GM23338 (cell line): ENCODE data around the gene EXOC6. TPM values are rescaled to one million over a fixed set of nuclear protein-coding genes. Genes with fewer than 3 reads are reported as not detected.

Experiments used
- ATAC-seq: fragments of 200-7000 bp; cut with Tn5 transposase; 3 replicates; pipeline ENCODE4 v1.9.1; 2020
- DNase-seq: peaks from one replicate; pipeline ENCODE4 v3.0.0-alpha.2; 2015; ENCODE audit warnings: low spot score
- H2AFZ ChIP-seq: fragments of 200-600 bp; sonication (generic); 2 replicates; pipeline ENCODE4 v1.8.0; 2016; ENCODE audit warnings: antibody characterized with exemption, mild to moderate bottlenecking, moderate library complexity
- H3F3A ChIP-seq: fragments of 200-600 bp; sonication (generic); replicated peaks from 2 replicates; pipeline ENCODE4 v1.8.0; 2017; ENCODE audit warnings: antibody characterized with exemption, mixed run types, low read depth
- H3K27ac ChIP-seq: fragments of 200-600 bp; sonication (generic); 2 replicates; pipeline ENCODE4 v1.6.1; 2016; ENCODE audit warnings: low read depth
- H3K27me3 ChIP-seq: fragments of 200-600 bp; sonication (generic); 2 replicates; pipeline ENCODE4 v1.8.0; 2016; ENCODE audit warnings: mild to moderate bottlenecking, mixed run types, moderate library complexity; ENCODE audit not compliant: insufficient read depth
- H3K36me3 ChIP-seq: fragments of 200-600 bp; sonication (generic); 2 replicates; pipeline ENCODE4 v1.8.0; 2016; ENCODE audit warnings: mild to moderate bottlenecking; ENCODE audit not compliant: insufficient read depth
- H3K4me1 ChIP-seq: fragments of 200-600 bp; sonication (generic); 2 replicates; pipeline ENCODE4 v1.8.0; 2016; ENCODE audit warnings: mild to moderate bottlenecking, moderate library complexity; ENCODE audit not compliant: insufficient read depth
- H3K4me2 ChIP-seq: fragments of 200-600 bp; sonication (generic); 2 replicates; pipeline ENCODE4 v1.7.1; 2017; ENCODE audit warnings: mixed run types
- H3K4me3 ChIP-seq: fragments of 200-600 bp; sonication (generic); 2 replicates; pipeline ENCODE4 v1.6.1; 2016; ENCODE audit warnings: mixed run types
- H3K79me2 ChIP-seq: fragments of 200-600 bp; sonication (generic); replicated peaks from 2 replicates; pipeline ENCODE4 v1.8.0; 2017; ENCODE audit warnings: mild to moderate bottlenecking; ENCODE audit not compliant: insufficient read depth
- H3K9me2 ChIP-seq: fragments of 200-600 bp; sonication (generic); 2 replicates; pipeline ENCODE4 v1.8.0; 2017; ENCODE audit not compliant: insufficient read depth
- H4K20me1 ChIP-seq: fragments of 200-600 bp; sonication (generic); replicated peaks from 2 replicates; pipeline ENCODE4 v1.8.0; 2017; ENCODE audit warnings: mild to moderate bottlenecking; ENCODE audit not compliant: insufficient read depth
- H3K27ac Mint-ChIP-seq: 2 replicates; pipeline ENCODE4 v1.8.0; 2020; ENCODE audit warnings: inconsistent platforms, mild to moderate bottlenecking, moderate library complexity, mixed read lengths
- H3K27me3 Mint-ChIP-seq: 3 replicates; pipeline ENCODE4 v1.8.0; 2022; ENCODE audit warnings: low read depth, mild to moderate bottlenecking, moderate library complexity, mixed read lengths, inconsistent platforms; ENCODE audit not compliant: insufficient read depth, poor library complexity
- H3K36me3 Mint-ChIP-seq: 3 replicates; pipeline ENCODE4 v1.8.0; 2021; ENCODE audit warnings: low read depth, mild to moderate bottlenecking, inconsistent platforms, moderate library complexity, mixed read lengths
- H3K4me1 Mint-ChIP-seq: 3 replicates; pipeline ENCODE4 v1.8.0; 2020; ENCODE audit warnings: mild to moderate bottlenecking, inconsistent platforms, mixed read lengths
- H3K4me3 Mint-ChIP-seq: 3 replicates; pipeline ENCODE4 v1.8.0; 2021; ENCODE audit warnings: moderate library complexity, mild to moderate bottlenecking, inconsistent platforms, mixed read lengths
- H3K9me3 Mint-ChIP-seq: 3 replicates; pipeline ENCODE4 v1.8.0; 2020; ENCODE audit warnings: moderate library complexity, mild to moderate bottlenecking, inconsistent platforms, mixed read lengths
- CREB1 ChIP-seq: fragments of 250-450 bp; sonication (Bioruptor Pico); IDR thresholded peaks from 2 replicates; pipeline ENCODE4 v1.5.0; 2020; ENCODE audit warnings: low read depth, mild to moderate bottlenecking, moderate library complexity
- EZH2phosphoT487 ChIP-seq: fragments of 200-600 bp; sonication (generic); IDR thresholded peaks from one replicate; pipeline ENCODE4 v1.8.1; 2018; ENCODE audit warnings: antibody characterized with exemption; ENCODE audit not compliant: unreplicated experiment
- NANOG ChIP-seq: IDR thresholded peaks from 2 replicates; pipeline ENCODE4 v1.6.1; 2016; ENCODE audit warnings: antibody characterized with exemption, borderline replicate concordance
- POLR2AphosphoS5 ChIP-seq: IDR thresholded peaks from 2 replicates; pipeline ENCODE4 v1.6.1; 2016; ENCODE audit warnings: antibody characterized with exemption, low read depth
- STAT1 ChIP-seq: IDR thresholded peaks from one replicate; pipeline ENCODE4 v1.6.1; 2016; ENCODE audit warnings: antibody characterized with exemption; ENCODE audit not compliant: unreplicated experiment
- ZNF114 ChIP-seq: fragments of 250-450 bp; sonication (Bioruptor Pico); IDR thresholded peaks from 2 replicates; pipeline ENCODE4 v1.5.0; 2020; ENCODE audit warnings: mild to moderate bottlenecking, moderate library complexity
- polyA plus RNA-seq: library from polyadenylated mRNA; unstranded; fragments of >200 nt; fragmentation: Nextera tagmentation; extraction: Ambion mirVana; gene quantifications from 2 replicates; pipeline ENCODE4 v1.2.1, GENCODE V29; 2016
- total RNA-seq: library from RNA; depleted of rRNA; stranded (reverse); fragments of >200 nt; shearing (Covaris generic); gene quantifications from 2 replicates; pipeline ENCODE4 v1.2.3, GENCODE V29; 2014
- TF ChIP-seq, protein P1 (sequence below): IDR thresholded peaks from one replicate; pipeline ENCODE4 v1.6.1; 2018; ENCODE audit warnings: antibody characterized with exemption; ENCODE audit not compliant: unreplicated experiment
- TF ChIP-seq, protein P2 (sequence below): IDR thresholded peaks from 2 replicates; pipeline ENCODE4 v1.6.1; 2016; ENCODE audit warnings: antibody characterized with exemption
- TF ChIP-seq, protein P3 (sequence below): fragments of 250-450 bp; sonication (Bioruptor Pico); IDR thresholded peaks from 2 replicates; pipeline ENCODE4 v1.5.0; 2020; ENCODE audit warnings: mild to moderate bottlenecking, moderate library complexity
- TF ChIP-seq, protein P4 (sequence below), 2 experiments: fragments of 200-600 bp in 1 of 2; sonication (generic) in 1 of 2; conservative IDR thresholded peaks; 2 replicates each; pipeline versions ENCODE4 v1.5.1 to v1.6.1; 2016 to 2017; ENCODE audit warnings: antibody characterized with exemption in 2 of 2, low read depth in 2 of 2, mild to moderate bottlenecking in 2 of 2, moderate library complexity in 1 of 2

The EXOC6 gene
- total and polyA plus RNA-seq, 2 experiments from 2014 or later, result 5.0 to 6.0 TPM

DNA sequence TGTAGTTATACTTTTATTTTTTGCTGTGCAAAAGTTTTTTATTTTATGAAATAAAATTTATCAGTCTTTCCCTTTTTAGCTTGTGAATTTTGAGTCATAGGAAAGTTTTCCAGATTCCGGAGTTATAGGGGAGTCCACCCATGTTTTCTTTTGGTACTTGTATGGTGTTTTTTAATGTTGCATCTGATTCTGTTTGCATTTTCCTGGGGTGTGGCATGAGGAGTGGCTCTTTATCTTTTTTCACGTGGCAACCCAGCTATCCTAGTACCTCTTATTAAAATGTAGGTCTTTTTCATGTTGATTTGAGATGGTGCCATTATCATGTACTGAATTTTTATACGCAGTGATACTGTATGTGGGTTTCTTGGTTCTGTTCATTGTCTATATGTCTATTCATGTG lies 19.7 kb downstream of the EXOC6 start:
- no peaks in the 10 kb centered on the region for H3K36me3 ChIP-seq
- no peaks in the 10 kb centered on the region for H3K36me3 Mint-ChIP-seq
- H3K79me2 ChIP-seq, result no peaks in the 10 kb centered on the region
- no peak overlapping the region for H3K4me3 ChIP-seq
- TF ChIP-seq POLR2AphosphoS5, result no peak
- no peaks in the 10 kb centered on the region for H3K9me3 Mint-ChIP-seq
- DNase-seq (no peak), ATAC-seq (no peak)
- H3K27me3 ChIP-seq, result no peaks in the 10 kb centered on the region
- H3K27ac ChIP-seq, result no peak overlapping the region
- H3K9me2 ChIP-seq, result no peaks in the 10 kb centered on the region
- H4K20me1 ChIP-seq, result no peaks in the 10 kb centered on the region
- H3K4me1 ChIP-seq, result no peaks in the 10 kb centered on the region
- H3K4me1 Mint-ChIP-seq, result peaks cover 3% of the 10 kb centered on the region; the same call in 2 of the 3 replicates
- H3K27ac Mint-ChIP-seq, result no peak overlapping the region
- no peak overlapping the region for H3K4me2 ChIP-seq
- H3K4me3 Mint-ChIP-seq, result no peak overlapping the region
- H2AFZ ChIP-seq, result no peak overlapping the region
- H3K27me3 Mint-ChIP-seq, result no peaks in the 10 kb centered on the region
- H3F3A ChIP-seq, result no peaks in the 10 kb centered on the region

DNA sequence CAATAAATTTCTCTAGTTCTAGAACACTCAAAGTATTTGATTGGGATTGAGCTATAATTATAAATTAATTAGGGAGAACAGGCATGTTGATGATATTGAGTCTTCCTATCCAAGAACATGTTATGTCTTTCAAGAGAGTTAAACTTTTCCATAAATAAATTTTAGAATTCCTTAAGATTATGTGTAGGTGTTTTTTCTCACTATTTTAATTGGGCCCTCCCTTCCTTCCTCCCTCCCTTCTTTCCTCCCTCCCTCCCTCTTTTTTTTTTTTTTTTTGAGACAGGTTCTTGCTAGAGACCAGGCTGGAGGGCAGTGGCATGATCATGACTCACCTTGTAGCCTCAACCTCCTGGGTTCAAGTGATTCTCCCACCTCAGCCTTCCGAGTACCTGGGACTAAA lies 20.2 kb downstream of the EXOC6 start:
- Histone ChIP-seq H3K36me3 (no peaks in the 10 kb centered on the region), H3K4me2 (no peak overlapping the region), H3K4me1 (no peaks in the 10 kb centered on the region), H4K20me1 (no peaks in the 10 kb centered on the region), H3K9me2 (no peaks in the 10 kb centered on the region), H3K27ac (no peak overlapping the region), H3F3A (no peaks in the 10 kb centered on the region), H3K4me3 (no peak overlapping the region), H3K27me3 (no peaks in the 10 kb centered on the region), H2AFZ (no peak overlapping the region), H3K79me2 (no peaks in the 10 kb centered on the region)
- Mint-ChIP-seq H3K9me3 (no peaks in the 10 kb centered on the region), H3K27me3 (no peaks in the 10 kb centered on the region), H3K4me3 (no peak overlapping the region), H3K4me1 (peaks cover 5% of the 10 kb centered on the region; the same call in 2 of the 3 replicates), H3K27ac (no peak overlapping the region), H3K36me3 (no peaks in the 10 kb centered on the region)
- ATAC-seq (no peak), DNase-seq (no peak)
- no peak for TF ChIP-seq POLR2AphosphoS5
- TF ChIP-seq NANOG, result no peak
- TF ChIP-seq, protein P1, sequence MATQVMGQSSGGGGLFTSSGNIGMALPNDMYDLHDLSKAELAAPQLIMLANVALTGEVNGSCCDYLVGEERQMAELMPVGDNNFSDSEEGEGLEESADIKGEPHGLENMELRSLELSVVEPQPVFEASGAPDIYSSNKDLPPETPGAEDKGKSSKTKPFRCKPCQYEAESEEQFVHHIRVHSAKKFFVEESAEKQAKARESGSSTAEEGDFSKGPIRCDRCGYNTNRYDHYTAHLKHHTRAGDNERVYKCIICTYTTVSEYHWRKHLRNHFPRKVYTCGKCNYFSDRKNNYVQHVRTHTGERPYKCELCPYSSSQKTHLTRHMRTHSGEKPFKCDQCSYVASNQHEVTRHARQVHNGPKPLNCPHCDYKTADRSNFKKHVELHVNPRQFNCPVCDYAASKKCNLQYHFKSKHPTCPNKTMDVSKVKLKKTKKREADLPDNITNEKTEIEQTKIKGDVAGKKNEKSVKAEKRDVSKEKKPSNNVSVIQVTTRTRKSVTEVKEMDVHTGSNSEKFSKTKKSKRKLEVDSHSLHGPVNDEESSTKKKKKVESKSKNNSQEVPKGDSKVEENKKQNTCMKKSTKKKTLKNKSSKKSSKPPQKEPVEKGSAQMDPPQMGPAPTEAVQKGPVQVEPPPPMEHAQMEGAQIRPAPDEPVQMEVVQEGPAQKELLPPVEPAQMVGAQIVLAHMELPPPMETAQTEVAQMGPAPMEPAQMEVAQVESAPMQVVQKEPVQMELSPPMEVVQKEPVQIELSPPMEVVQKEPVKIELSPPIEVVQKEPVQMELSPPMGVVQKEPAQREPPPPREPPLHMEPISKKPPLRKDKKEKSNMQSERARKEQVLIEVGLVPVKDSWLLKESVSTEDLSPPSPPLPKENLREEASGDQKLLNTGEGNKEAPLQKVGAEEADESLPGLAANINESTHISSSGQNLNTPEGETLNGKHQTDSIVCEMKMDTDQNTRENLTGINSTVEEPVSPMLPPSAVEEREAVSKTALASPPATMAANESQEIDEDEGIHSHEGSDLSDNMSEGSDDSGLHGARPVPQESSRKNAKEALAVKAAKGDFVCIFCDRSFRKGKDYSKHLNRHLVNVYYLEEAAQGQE, result no peak
- TF ChIP-seq CREB1 (CRISPR knock-in tag), result no peak
- no peak for TF ChIP-seq STAT1
- TF ChIP-seq EZH2phosphoT487, result no peak
- TF ChIP-seq ZNF114 (CRISPR knock-in tag), result no peak
- TF ChIP-seq, protein P2, sequence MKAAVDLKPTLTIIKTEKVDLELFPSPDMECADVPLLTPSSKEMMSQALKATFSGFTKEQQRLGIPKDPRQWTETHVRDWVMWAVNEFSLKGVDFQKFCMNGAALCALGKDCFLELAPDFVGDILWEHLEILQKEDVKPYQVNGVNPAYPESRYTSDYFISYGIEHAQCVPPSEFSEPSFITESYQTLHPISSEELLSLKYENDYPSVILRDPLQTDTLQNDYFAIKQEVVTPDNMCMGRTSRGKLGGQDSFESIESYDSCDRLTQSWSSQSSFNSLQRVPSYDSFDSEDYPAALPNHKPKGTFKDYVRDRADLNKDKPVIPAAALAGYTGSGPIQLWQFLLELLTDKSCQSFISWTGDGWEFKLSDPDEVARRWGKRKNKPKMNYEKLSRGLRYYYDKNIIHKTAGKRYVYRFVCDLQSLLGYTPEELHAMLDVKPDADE, result no peak
- TF ChIP-seq, protein P3, sequence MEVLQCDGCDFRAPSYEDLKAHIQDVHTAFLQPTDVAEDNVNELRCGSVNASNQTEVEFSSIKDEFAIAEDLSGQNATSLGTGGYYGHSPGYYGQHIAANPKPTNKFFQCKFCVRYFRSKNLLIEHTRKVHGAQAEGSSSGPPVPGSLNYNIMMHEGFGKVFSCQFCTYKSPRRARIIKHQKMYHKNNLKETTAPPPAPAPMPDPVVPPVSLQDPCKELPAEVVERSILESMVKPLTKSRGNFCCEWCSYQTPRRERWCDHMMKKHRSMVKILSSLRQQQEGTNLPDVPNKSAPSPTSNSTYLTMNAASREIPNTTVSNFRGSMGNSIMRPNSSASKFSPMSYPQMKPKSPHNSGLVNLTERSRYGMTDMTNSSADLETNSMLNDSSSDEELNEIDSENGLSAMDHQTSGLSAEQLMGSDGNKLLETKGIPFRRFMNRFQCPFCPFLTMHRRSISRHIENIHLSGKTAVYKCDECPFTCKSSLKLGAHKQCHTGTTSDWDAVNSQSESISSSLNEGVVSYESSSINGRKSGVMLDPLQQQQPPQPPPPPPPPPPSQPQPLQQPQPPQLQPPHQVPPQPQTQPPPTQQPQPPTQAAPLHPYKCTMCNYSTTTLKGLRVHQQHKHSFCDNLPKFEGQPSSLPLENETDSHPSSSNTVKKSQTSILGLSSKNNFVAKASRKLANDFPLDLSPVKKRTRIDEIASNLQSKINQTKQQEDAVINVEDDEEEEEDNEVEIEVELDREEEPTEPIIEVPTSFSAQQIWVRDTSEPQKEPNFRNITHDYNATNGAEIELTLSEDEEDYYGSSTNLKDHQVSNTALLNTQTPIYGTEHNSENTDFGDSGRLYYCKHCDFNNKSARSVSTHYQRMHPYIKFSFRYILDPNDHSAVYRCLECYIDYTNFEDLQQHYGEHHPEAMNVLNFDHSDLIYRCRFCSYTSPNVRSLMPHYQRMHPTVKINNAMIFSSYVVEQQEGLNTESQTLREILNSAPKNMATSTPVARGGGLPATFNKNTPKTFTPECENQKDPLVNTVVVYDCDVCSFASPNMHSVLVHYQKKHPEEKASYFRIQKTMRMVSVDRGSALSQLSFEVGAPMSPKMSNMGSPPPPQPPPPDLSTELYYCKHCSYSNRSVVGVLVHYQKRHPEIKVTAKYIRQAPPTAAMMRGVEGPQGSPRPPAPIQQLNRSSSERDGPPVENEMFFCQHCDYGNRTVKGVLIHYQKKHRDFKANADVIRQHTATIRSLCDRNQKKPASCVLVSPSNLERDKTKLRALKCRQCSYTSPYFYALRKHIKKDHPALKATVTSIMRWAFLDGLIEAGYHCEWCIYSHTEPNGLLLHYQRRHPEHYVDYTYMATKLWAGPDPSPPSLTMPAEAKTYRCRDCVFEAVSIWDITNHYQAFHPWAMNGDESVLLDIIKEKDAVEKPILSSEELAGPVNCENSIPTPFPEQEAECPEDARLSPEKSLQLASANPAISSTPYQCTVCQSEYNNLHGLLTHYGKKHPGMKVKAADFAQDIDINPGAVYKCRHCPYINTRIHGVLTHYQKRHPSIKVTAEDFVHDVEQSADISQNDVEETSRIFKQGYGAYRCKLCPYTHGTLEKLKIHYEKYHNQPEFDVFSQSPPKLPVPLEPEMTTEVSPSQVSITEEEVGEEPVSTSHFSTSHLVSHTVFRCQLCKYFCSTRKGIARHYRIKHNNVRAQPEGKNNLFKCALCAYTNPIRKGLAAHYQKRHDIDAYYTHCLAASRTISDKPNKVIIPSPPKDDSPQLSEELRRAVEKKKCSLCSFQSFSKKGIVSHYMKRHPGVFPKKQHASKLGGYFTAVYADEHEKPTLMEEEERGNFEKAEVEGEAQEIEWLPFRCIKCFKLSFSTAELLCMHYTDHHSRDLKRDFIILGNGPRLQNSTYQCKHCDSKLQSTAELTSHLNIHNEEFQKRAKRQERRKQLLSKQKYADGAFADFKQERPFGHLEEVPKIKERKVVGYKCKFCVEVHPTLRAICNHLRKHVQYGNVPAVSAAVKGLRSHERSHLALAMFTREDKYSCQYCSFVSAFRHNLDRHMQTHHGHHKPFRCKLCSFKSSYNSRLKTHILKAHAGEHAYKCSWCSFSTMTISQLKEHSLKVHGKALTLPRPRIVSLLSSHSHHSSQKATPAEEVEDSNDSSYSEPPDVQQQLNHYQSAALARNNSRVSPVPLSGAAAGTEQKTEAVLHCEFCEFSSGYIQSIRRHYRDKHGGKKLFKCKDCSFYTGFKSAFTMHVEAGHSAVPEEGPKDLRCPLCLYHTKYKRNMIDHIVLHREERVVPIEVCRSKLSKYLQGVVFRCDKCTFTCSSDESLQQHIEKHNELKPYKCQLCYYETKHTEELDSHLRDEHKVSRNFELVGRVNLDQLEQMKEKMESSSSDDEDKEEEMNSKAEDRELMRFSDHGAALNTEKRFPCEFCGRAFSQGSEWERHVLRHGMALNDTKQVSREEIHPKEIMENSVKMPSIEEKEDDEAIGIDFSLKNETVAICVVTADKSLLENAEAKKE (CRISPR knock-in tag), result no peak
- TF ChIP-seq, protein P4, sequence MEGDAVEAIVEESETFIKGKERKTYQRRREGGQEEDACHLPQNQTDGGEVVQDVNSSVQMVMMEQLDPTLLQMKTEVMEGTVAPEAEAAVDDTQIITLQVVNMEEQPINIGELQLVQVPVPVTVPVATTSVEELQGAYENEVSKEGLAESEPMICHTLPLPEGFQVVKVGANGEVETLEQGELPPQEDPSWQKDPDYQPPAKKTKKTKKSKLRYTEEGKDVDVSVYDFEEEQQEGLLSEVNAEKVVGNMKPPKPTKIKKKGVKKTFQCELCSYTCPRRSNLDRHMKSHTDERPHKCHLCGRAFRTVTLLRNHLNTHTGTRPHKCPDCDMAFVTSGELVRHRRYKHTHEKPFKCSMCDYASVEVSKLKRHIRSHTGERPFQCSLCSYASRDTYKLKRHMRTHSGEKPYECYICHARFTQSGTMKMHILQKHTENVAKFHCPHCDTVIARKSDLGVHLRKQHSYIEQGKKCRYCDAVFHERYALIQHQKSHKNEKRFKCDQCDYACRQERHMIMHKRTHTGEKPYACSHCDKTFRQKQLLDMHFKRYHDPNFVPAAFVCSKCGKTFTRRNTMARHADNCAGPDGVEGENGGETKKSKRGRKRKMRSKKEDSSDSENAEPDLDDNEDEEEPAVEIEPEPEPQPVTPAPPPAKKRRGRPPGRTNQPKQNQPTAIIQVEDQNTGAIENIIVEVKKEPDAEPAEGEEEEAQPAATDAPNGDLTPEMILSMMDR (conservative IDR thresholded peaks at IDR 0.05; ENCODE audit: low read depth in 2 of 2), result no peak
